ENCODE measurements around the gene PRPH2. TPM values are rescaled to one million over a fixed set of nuclear protein-coding genes. Genes with fewer than 3 reads are reported as not detected.

Gene PRPH2
- polyA plus RNA-seq, 1 of the 3 experiments (the other 2 are of a cell fraction) = not detected

- Histone ChIP-seq H3K4me3 (ENCODE audit: low read depth in 2 of 2, low read length in 1 of 2) (no peak overlapping the region), H3K36me3 (replicated peaks in 1 of 2; ENCODE audit: control insufficient read depth in 1 of 2, insufficient read depth in 2 of 2, low read length in 1 of 2) (no peaks in the 10 kb centered on the region), H3K27ac (ENCODE audit: low read depth in 2 of 2, low read length in 1 of 2) (no peak overlapping the region), H3K4me2 (no peak overlapping the region), H3K79me2 (ENCODE audit: insufficient read depth) (no peaks in the 10 kb centered on the region), H3K9me3 (peaks cover 5% of the 10 kb centered on the region; the same call in 1 of the 2 replicates), H3F3A (replicated peaks; ENCODE audit: insufficient read depth) (no peaks in the 10 kb centered on the region), H3K27me3 (ENCODE audit: insufficient read depth) (no peaks in the 10 kb centered on the region), H2AFZ (ENCODE audit: low read depth) (no peak overlapping the region), H3K9me2 (no peaks in the 10 kb centered on the region), H4K20me1 (ENCODE audit: insufficient read depth) (no peaks in the 10 kb centered on the region), H3K4me1 (ENCODE audit: control insufficient read depth in 1 of 2, insufficient read depth in 2 of 2, low read depth in 1 of 2, low read length in 1 of 2) (no peaks in the 10 kb centered on the region), H3K9ac (no peak overlapping the region)
- POLR2A ChIA-PET = no interaction called here
- no peak for DNase-seq
- WGBS (ENCODE audit: low lambda C conversion rate) = 87% methylated on average over 8 of the region's 9 CpGs
- CTCF ChIA-PET = no interaction called here
- no peak for TF ChIP-seq RFX5 (IDR thresholded peaks at IDR 0.05; ENCODE audit: low read length)
- no peak for TF ChIP-seq MXI1 (IDR thresholded peaks at IDR 0.05; ENCODE audit: low read depth, low read length)
- no peak for TF ChIP-seq CTCF (IDR thresholded peaks at IDR 0.05)
- TF ChIP-seq, protein P1, sequence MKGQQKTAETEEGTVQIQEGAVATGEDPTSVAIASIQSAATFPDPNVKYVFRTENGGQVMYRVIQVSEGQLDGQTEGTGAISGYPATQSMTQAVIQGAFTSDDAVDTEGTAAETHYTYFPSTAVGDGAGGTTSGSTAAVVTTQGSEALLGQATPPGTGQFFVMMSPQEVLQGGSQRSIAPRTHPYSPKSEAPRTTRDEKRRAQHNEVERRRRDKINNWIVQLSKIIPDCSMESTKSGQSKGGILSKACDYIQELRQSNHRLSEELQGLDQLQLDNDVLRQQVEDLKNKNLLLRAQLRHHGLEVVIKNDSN (IDR thresholded peaks at IDR 0.05; ENCODE audit: borderline replicate concordance, low read depth) = no peak
- TF ChIP-seq SMC3 (IDR thresholded peaks at IDR 0.05; ENCODE audit: low read depth, low read length) = no peak
- no peak for TF ChIP-seq FOXJ3 (CRISPR knock-in tag; IDR thresholded peaks at IDR 0.05)
- TF ChIP-seq TEAD4 (IDR thresholded peaks at IDR 0.05; ENCODE audit: borderline replicate concordance, insufficient read depth) = no peak
- no peak for TF ChIP-seq TAF1 (IDR thresholded peaks at IDR 0.05; ENCODE audit: borderline replicate concordance, low read depth, low read length)
- no peak for TF ChIP-seq RAD21 (IDR thresholded peaks at IDR 0.05; ENCODE audit: low read length)
- TF ChIP-seq MAX (IDR thresholded peaks at IDR 0.05; ENCODE audit: low read depth) = no peak
- TF ChIP-seq, protein P2, sequence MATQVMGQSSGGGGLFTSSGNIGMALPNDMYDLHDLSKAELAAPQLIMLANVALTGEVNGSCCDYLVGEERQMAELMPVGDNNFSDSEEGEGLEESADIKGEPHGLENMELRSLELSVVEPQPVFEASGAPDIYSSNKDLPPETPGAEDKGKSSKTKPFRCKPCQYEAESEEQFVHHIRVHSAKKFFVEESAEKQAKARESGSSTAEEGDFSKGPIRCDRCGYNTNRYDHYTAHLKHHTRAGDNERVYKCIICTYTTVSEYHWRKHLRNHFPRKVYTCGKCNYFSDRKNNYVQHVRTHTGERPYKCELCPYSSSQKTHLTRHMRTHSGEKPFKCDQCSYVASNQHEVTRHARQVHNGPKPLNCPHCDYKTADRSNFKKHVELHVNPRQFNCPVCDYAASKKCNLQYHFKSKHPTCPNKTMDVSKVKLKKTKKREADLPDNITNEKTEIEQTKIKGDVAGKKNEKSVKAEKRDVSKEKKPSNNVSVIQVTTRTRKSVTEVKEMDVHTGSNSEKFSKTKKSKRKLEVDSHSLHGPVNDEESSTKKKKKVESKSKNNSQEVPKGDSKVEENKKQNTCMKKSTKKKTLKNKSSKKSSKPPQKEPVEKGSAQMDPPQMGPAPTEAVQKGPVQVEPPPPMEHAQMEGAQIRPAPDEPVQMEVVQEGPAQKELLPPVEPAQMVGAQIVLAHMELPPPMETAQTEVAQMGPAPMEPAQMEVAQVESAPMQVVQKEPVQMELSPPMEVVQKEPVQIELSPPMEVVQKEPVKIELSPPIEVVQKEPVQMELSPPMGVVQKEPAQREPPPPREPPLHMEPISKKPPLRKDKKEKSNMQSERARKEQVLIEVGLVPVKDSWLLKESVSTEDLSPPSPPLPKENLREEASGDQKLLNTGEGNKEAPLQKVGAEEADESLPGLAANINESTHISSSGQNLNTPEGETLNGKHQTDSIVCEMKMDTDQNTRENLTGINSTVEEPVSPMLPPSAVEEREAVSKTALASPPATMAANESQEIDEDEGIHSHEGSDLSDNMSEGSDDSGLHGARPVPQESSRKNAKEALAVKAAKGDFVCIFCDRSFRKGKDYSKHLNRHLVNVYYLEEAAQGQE (IDR thresholded peaks at IDR 0.05; ENCODE audit: low read depth, low read length) = no peak
Observed at GRCh38 chr6:42710316-42710715, 12.1 kb downstream of the PRPH2 start.

Data from SK-N-SH (cell line).